SW 1271 (cell line): ENCODE results near the gene RPTOR.
"Not testable (repeated sequence)": the region's sequence is repeated elsewhere in the genome, so short reads cannot be mapped to it uniquely, and the experiment has no call there.

ENCODE experiments used
- DNase-seq, 2 experiments: peaks; one replicate each; lab custom pipeline; 2025; lab: John Stamatoyannopoulos, UW

Gene RPTOR

GRCh38 chr17:80786470-80786869 lies 241.8 kb downstream of the RPTOR start:
- no peak for DNase-seq

DNA sequence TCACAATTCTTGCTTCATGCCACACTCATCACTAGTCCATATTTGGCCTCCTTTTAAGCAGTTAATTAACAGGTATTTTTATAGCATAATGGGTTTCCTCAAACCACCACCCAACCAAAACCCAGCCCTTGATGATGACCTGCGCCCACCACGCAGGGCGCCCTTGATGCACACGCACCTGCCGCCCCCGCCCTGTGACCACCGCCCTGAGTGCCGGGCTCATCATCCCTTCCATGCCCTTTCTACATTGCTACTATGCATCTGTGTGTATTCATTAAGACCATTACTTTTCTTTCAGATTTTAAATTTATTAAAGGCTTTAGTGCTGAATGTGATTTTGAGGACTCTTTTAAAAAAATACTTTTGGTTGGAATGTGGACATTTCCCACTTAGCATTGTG lies 242.2 kb downstream of the RPTOR start:
- DNase-seq, result no peak

- no peak for DNase-seq
These were observed 243.2 kb downstream of the RPTOR start for GRCh38 chr17:80787881-80788280.

GRCh38 chr17:80789356-80789902 lies 244.8 kb downstream of the RPTOR start:
- DNase-seq, result peak; percentile 25 to 64

- DNase-seq, result no peak
These were observed 245.6 kb downstream of the RPTOR start for GRCh38 chr17:80790021-80790765.

DNA sequence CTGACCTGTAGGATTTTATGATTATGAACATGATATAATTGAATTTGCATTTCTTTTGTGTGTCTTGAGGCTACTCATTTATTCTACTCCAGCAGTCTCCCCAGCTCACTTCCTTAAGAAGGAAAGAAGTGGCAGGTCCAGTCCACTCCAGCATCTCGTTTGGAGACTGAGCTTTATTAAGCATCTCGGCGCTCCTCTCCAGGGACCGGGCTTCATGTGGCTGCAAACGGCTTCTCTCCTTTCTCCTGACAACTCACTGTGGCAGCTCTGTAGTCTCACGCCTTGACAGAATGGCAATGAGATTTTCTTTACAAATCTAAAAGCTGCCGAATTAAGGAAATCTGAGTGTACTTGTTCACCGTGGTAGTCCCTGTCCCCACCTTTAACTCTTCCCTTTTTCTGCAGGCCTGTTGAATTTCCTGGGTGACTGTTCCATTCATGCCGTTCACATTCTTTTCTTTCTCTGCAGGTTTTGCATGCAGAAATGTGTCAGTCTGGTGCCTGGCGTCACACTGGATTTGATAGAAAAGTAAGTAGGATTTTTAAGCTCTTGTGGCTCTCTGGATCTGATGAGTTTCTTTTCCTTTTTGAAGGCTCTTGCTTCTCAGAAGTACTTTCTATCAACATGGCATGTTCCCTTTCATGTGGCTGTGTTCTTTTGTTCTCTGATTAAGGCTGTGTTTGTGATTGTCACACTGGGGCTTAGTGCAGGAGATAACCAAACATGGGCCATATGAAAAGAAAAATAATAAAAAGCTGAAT lies 246.5 kb downstream of the RPTOR start:
- DNase-seq, result no peak

GRCh38 chr17:80791758-80792284 lies 247.2 kb downstream of the RPTOR start:
- peak; percentile 89 to 95 for DNase-seq

- no peak for DNase-seq
These were observed 247.7 kb downstream of the RPTOR start for GRCh38 chr17:80792373-80792781.

- no peak for DNase-seq
These were observed 248.8 kb downstream of the RPTOR start for GRCh38 chr17:80793421-80793820.

- DNase-seq, result no peak
These were observed 249.2 kb downstream of the RPTOR start for GRCh38 chr17:80793851-80794267.

DNA sequence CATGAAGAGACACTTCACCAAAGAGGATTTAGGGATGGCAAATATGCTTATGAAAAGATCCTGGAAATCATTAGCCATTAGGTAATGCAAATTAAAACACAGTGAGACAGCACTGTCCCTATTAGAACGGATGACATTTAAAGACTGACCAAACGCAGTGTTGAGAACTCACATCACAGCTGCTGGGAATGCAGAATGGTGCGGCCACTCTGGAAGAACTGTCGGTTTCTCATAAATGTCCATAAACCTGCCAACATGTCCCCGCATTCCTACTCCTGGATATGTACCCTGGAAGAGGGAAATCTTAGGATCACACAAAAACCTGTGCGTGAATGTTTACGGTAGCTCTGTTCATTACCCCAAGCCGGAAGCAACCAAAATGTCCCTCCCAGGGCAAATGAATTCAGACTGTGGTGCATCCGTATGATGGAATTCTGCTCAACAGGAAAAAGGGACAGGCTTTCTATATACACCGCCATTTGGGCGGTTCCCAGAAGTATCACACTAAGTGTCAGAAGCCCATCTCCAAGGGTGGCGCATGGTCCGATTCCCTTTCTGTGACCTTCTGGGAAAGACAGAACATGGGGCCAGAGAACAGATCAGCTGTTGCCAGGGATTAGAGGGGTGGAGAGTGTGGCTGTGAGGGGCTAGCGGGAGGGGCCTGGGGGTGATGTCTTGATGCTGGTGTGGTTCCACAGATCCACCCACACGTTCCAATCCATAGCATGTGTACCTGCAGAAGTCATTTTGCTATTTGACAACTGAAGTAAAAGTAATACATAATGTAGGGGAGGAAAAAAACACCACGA lies 249.8 kb downstream of the RPTOR start:
- DNase-seq, result no peak

DNA sequence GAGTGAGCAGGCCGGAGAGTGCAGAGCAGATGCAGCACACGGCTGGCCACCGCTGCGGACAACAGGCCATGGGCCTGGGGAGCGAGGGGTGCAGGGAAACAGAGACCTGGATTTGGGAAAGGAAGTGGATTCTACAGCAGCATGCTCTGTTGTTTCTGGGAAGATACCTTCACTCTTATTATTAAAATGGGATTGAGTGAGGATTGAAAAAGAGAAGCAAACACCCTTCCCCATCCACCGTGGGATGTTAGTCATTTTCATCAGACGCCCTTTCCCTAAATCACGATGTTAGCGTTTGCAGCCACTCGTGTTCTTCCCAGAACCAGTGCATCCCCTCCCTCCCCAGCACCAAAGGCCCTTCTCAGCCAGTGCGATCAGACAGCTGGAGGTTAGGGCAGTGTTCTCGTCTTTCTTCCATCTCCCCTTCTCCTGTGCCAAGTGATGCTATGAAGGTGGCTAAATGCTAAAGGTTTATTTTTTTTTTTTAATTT lies 250.5 kb downstream of the RPTOR start:
- DNase-seq, result no peak

GRCh38 chr17:80795754-80796153 lies 251.1 kb downstream of the RPTOR start:
- no peak for DNase-seq

- DNase-seq, result no peak
These were observed 251.8 kb downstream of the RPTOR start for GRCh38 chr17:80796430-80796861.

GRCh38 chr17:80797222-80797621 lies 252.6 kb downstream of the RPTOR start:
- not testable (repeated sequence) for DNase-seq

GRCh38 chr17:80797741-80798594 lies 253.3 kb downstream of the RPTOR start:
- no peak for DNase-seq

GRCh38 chr17:80798595-80799537 lies 254.2 kb downstream of the RPTOR start:
- no peak for DNase-seq

DNA sequence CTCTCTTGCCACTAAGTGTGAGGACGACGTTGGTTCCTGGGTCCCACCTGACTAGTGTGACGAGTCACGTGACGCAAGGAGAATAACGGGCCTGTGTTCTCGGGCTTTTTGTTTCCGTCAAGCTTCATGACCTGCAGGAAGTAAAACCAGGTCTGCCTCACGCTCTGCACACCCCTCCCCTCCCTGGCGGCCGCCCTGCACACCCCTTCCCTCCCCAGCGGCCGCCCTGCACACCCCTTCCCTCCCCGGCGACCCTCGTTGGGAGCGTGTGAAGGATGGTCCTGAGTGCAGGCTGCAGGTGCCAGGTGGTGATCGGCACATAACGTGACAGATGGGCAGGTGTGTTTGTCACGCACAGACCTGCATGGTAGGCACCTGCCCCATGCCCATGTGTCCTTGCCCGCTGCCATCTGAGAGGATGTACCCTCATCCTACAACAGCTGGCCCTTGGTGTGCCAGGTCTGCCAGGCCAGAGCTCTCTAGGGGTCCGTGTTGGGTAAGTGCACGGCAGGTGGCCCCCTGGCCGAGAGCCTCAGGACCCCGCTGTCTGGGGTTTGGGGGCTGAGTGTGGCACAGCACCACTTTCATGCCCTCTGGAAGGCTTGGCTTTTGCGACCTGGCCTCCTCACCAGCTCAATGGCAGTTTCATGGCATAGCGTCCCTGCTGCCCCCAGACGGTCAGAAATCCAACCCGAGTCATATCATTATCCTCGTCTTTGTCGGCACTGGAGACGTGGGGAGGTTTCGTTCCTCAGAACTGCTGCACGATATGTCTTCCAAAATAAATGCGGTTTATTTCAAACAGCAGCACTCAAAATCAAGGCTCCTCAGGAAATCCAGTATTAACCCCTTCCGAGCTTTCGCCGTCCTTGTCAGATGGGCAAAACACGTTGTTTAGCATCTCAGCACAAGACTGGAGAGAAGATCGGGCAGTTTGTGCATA lies 255.2 kb downstream of the RPTOR start:
- DNase-seq, result no peak
